GM21737 (cell line): ENCODE results near the gene UACA.

Experiments
- ATAC-seq: cut with Tn5 transposase; IDR thresholded peaks from one replicate; pipeline ENCODE4 v1.9.1; 2021; ENCODE audit warnings: mild to moderate bottlenecking, moderate library complexity; ENCODE audit not compliant: unreplicated experiment

UACA gene

GRCh38 chr15:70710714-70711113 lies 52.6 kb downstream of the UACA start:
- ATAC-seq: no peak

GRCh38 chr15:70708839-70709238 lies 54.5 kb downstream of the UACA start:
- no peak for ATAC-seq

GRCh38 chr15:70707686-70708300 lies 55.6 kb downstream of the UACA start:
- ATAC-seq: no peak

- ATAC-seq: no peak
These were observed 58.6 kb downstream of the UACA start for GRCh38 chr15:70704731-70705130.

- no peak for ATAC-seq
These were observed 59.2 kb downstream of the UACA start for GRCh38 chr15:70704166-70704565.

- ATAC-seq: no peak
These were observed 60.1 kb downstream of the UACA start for GRCh38 chr15:70703096-70703878.

GRCh38 chr15:70702584-70702983 lies 60.8 kb downstream of the UACA start:
- ATAC-seq: no peak

GRCh38 chr15:70701891-70702568 lies 61.3 kb downstream of the UACA start:
- no peak for ATAC-seq

- no peak for ATAC-seq
These were observed 62.2 kb downstream of the UACA start for GRCh38 chr15:70701171-70701570.

GRCh38 chr15:70699890-70700289 lies 63.5 kb downstream of the UACA start:
- ATAC-seq: no peak

GRCh38 chr15:70698836-70699390 lies 64.4 kb downstream of the UACA start:
- ATAC-seq: no peak

GRCh38 chr15:70698426-70698825 lies 64.9 kb downstream of the UACA start:
- ATAC-seq: no peak

- no peak for ATAC-seq
These were observed 72.7 kb downstream of the UACA start for GRCh38 chr15:70690491-70691276.

GRCh38 chr15:70690021-70690420 lies 73.3 kb downstream of the UACA start:
- ATAC-seq: no peak

GRCh38 chr15:70687482-70687881 lies 75.9 kb downstream of the UACA start:
- no peak for ATAC-seq

- no peak for ATAC-seq
These were observed 82.5 kb downstream of the UACA start for GRCh38 chr15:70680817-70681216.

- no peak for ATAC-seq
These were observed 83.5 kb downstream of the UACA start for GRCh38 chr15:70679919-70680231.

- ATAC-seq: peak; percentile 51
These were observed 91.3 kb downstream of the UACA start for GRCh38 chr15:70672081-70672480.

- no peak for ATAC-seq
These were observed 92.7 kb downstream of the UACA start for GRCh38 chr15:70670680-70671079.

- no peak for ATAC-seq
These were observed 93.2 kb downstream of the UACA start for GRCh38 chr15:70669966-70670658.
